Progenitor cell of endocrine pancreas (in vitro differentiated cells): ENCODE measurements around the gene TAS2R1. TPM values are rescaled to one million over a fixed set of nuclear protein-coding genes. Genes with fewer than 3 reads are reported as not detected.

Experiments
- DNase-seq: peaks from one replicate; pipeline ENCODE4 v3.0.0; 2021; ENCODE audit warnings: low spot score; ENCODE audit not compliant: unreplicated experiment
- H3K27ac Mint-ChIP-seq: 2 replicates; pipeline ENCODE4 v1.8.0; 2021; ENCODE audit warnings: mild to moderate bottlenecking, moderate library complexity, mixed read lengths
- H3K27me3 Mint-ChIP-seq: 2 replicates; pipeline ENCODE4 v1.8.0; 2021; ENCODE audit warnings: mixed read lengths
- H3K36me3 Mint-ChIP-seq: 2 replicates; pipeline ENCODE4 v1.8.0; 2022; ENCODE audit warnings: mixed read lengths; ENCODE audit not compliant: insufficient read depth
- H3K4me1 Mint-ChIP-seq: 2 replicates; pipeline ENCODE4 v1.8.0; 2021; ENCODE audit warnings: low read depth, mixed read lengths
- H3K4me3 Mint-ChIP-seq: 2 replicates; pipeline ENCODE4 v1.8.0; 2021; ENCODE audit warnings: low read depth, mild to moderate bottlenecking, moderate library complexity, mixed read lengths
- H3K9me3 Mint-ChIP-seq: 2 replicates; pipeline ENCODE4 v1.8.0; 2021; ENCODE audit warnings: low read depth, mixed read lengths
- total RNA-seq: library from RNA; stranded (reverse); gene quantifications from 2 replicates; pipeline ENCODE4 v1.2.1, GENCODE V29; 2021
- TF ChIP-seq, protein P1 (sequence below): fragments of 200-600 bp; sonication (generic); IDR thresholded peaks from one replicate; pipeline ENCODE4 v1.5.0; 2021; ENCODE audit warnings: antibody characterized with exemption, mild to moderate bottlenecking; ENCODE audit not compliant: unreplicated experiment

Gene TAS2R1
- total RNA-seq, 1 donor from 2014 or later = 0.22 TPM

DNA sequence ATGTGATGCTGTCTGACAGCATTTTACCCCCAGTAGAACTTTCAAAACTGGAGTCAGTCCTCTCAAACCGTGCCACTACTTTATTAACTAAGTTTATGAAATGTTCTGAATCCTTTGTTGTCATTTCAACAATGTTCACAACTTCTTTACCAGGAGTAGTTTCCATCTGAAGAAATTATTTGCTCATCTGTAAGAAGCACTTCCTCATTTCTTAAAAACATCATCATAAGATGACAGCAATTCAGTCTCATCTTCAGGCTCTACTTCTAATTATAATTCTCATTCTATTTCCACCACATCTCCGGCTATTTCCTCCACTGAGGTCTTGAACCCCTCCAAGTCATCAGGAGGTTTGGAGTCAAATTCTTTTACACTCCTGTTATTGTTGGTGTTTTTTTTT lies 2.3 kb upstream of the TAS2R1 start:
- Mint-ChIP-seq H3K9me3 (peaks cover 37% of the 10 kb centered on the region), H3K27ac (no peak overlapping the region), H3K4me1 (no peaks in the 10 kb centered on the region), H3K27me3 (no peaks in the 10 kb centered on the region), H3K36me3 (peaks cover 2% of the 10 kb centered on the region), H3K4me3 (no peak overlapping the region)
- TF ChIP-seq, protein P1, sequence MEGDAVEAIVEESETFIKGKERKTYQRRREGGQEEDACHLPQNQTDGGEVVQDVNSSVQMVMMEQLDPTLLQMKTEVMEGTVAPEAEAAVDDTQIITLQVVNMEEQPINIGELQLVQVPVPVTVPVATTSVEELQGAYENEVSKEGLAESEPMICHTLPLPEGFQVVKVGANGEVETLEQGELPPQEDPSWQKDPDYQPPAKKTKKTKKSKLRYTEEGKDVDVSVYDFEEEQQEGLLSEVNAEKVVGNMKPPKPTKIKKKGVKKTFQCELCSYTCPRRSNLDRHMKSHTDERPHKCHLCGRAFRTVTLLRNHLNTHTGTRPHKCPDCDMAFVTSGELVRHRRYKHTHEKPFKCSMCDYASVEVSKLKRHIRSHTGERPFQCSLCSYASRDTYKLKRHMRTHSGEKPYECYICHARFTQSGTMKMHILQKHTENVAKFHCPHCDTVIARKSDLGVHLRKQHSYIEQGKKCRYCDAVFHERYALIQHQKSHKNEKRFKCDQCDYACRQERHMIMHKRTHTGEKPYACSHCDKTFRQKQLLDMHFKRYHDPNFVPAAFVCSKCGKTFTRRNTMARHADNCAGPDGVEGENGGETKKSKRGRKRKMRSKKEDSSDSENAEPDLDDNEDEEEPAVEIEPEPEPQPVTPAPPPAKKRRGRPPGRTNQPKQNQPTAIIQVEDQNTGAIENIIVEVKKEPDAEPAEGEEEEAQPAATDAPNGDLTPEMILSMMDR = no peak
- DNase-seq = no peak

DNA sequence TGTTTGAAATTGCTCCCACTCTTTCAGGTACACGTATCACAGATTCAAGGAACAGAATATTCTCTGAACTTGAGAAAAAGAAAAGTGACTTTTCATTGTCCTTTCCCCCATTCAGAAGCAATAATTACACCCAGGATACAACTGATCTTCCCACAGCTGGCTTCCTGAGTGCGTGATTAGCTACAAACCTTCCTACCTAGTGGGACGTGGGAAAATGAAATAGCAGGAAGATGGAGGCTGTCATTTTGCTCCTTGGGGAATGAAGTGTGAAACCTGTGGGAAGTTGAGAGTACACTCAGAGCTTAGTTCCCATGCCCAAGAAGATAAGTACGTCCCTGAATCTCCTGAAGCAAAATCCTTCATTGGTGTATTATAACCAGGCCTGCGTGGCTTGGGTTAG lies 2.6 kb downstream of the TAS2R1 start:
- TF ChIP-seq, protein P1 = no peak
- Mint-ChIP-seq H3K36me3 (no peaks in the 10 kb centered on the region), H3K9me3 (no peaks in the 10 kb centered on the region), H3K4me1 (peaks cover 2% of the 10 kb centered on the region), H3K27ac (no peak overlapping the region), H3K4me3 (no peak overlapping the region), H3K27me3 (peaks cover 4% of the 10 kb centered on the region)
- no peak for DNase-seq

DNA sequence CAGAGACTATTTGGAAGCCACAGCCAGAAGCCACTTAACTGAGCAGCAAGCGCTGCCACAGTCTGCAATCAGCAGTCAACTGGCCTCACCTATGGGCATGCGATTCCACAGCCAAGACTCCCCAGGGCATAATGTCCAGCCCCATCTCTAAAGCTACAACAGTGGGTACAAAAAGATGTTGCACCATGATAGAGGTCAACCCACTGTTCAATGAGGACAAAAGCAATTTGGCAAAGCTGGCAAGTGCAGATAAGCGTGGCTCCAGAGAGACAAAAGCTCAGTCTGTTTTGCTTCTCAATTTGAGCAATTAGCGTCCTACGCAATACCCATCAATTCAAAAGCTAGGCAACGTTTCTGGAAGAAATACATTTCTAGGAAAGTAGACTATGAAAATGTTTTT lies 3.2 kb downstream of the TAS2R1 start:
- H3K9me3 Mint-ChIP-seq = no peaks in the 10 kb centered on the region
- no peak overlapping the region for H3K27ac Mint-ChIP-seq
- H3K27me3 Mint-ChIP-seq = peaks cover 4% of the 10 kb centered on the region
- TF ChIP-seq, protein P1 = no peak
- H3K4me3 Mint-ChIP-seq = no peak overlapping the region
- H3K4me1 Mint-ChIP-seq = peaks cover 2% of the 10 kb centered on the region
- no peaks in the 10 kb centered on the region for H3K36me3 Mint-ChIP-seq
- DNase-seq = no peak

DNA sequence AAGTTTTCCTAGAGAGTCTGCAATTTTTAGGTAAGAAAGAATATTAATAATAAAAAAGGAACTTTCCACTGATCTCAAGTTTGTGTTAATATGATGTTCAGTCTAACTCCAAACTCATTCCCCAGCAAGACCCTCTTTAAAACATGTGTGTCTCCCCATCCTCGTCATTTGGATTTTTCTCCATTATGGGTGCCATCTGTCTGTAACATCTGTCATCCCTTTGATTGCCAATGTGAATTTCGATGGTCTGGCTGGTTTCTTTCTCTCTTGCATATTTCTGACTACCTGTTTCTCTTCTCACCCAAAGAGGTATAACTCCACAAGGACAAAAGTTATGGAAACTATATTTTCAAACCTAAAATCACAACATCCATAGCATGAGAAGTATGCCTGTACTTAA lies 4.4 kb downstream of the TAS2R1 start:
- H3K36me3 Mint-ChIP-seq = no peaks in the 10 kb centered on the region
- peaks cover 4% of the 10 kb centered on the region for H3K27me3 Mint-ChIP-seq
- H3K4me3 Mint-ChIP-seq = no peak overlapping the region
- TF ChIP-seq, protein P1 = no peak
- no peak overlapping the region for H3K27ac Mint-ChIP-seq
- DNase-seq = no peak
- no peaks in the 10 kb centered on the region for H3K9me3 Mint-ChIP-seq
- H3K4me1 Mint-ChIP-seq = peaks cover 2% of the 10 kb centered on the region

DNA sequence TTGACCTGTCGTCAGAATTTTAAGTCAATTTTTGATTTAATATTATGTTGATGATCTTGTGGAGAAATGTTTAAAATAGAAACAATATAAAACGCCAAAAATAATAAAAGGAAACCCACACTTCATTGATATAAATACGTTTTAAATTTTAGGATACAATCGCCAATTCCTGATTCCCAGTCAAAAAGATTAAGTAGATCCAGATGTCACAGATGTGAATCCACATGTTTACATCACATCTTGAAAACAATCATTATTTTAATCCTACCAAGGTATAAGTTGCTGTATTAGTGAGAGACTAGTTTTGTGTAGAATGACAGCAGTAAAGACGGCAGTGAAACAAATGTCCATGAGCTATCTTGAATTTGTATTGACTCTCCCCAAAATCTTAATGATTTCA lies 4.9 kb downstream of the TAS2R1 start:
- TF ChIP-seq, protein P1 = no peak
- Mint-ChIP-seq H3K27ac (no peak overlapping the region), H3K4me3 (no peak overlapping the region), H3K27me3 (peaks cover 4% of the 10 kb centered on the region), H3K36me3 (no peaks in the 10 kb centered on the region), H3K9me3 (no peaks in the 10 kb centered on the region), H3K4me1 (peaks cover 2% of the 10 kb centered on the region)
- no peak for DNase-seq
